HG03060 (cell line): ENCODE data around the gene EAF1.
"Not testable (repeated sequence)": the region's sequence is repeated elsewhere in the genome, so short reads cannot be mapped to it uniquely, and the experiment has no call there.

Source experiments
- ATAC-seq: cut with Tn5 transposase; IDR thresholded peaks from one replicate; pipeline ENCODE4 v1.9.1; 2021; ENCODE audit warnings: low read depth, moderate number of reproducible peaks; ENCODE audit not compliant: unreplicated experiment

The EAF1 gene

DNA sequence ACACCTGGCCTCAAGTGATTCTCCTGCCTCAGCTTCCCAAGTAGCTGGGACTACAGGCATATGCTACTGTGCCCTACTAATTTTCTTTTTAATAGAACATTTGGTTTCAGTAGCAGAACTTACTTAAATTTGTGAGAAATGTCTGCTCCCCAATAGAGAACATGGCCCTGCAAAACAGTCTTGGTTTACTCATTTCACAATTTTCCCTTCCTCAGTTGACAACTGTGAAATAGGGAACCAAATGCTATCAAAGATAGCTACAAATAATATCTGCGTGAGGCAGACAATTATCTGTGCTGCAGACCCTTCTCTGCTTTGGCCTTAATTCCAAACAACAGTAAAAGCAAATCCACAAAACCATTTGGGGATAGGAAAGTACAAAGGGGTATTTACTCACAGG is 22.6 kb upstream of the EAF1 start:
- ATAC-seq: no peak

DNA sequence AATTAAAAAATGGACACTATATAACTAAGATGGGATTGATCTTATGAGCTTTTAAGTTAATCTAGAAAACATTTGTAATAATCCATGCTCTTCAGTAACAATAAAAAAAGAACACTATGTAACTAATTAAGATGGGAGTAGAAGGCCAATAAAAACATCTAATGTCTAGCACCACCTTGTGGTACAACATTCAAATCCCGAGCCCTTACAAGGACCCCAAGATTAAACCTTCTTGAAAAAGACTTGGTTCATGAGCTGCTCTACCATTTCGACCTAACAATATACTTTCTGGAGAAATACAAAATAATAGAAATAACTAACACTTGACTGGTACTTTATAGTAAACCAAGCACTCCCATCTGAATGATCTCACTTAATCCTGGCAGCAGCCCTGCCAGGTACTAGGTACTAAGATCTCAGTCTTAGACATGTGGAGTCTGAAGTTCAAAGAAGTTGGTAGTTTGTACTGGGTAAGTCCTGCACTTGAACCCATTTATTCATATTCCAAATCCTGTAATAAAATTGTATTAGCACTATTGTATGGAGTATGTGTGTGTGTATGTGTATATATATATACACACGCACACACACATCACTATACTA is 21.8 kb upstream of the EAF1 start:
- no peak for ATAC-seq

DNA sequence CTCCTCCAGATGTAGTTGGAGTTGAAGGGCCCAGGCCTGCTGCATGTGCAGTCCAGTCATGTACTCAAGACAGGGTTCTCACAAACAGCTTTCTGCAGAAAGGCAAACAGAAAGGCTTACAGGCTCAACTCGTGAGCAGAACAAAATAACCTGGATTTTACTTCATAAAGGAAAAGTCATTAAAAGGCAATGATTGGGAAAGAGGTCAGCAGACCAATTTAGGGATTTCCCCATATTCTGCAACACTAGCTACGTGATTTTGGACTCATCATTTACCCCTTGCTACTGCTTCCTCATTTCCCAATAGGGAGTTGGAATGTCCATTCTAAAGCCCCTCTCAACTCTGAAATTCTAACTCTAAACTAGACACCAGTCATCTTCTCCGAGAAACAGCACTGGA is 18.2 kb upstream of the EAF1 start:
- ATAC-seq: no peak

DNA sequence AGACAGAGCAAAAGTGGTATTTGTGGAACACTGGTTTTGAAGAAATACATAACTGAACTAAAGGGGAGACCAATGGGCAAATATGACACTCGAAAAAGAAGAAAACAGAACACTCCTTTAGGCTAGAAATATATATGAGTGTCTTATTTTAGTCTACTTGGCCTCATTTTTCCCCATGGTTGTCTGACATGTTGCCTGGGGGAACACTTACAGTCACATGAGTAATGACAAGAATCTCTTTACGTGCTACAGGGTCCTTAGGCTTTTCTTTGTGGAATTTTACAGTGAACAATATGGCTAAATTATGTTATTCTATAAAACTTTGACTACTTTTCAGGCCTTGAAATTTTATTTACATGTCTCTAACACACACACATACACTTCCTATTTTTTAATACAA is 17.6 kb upstream of the EAF1 start:
- ATAC-seq: no peak

DNA sequence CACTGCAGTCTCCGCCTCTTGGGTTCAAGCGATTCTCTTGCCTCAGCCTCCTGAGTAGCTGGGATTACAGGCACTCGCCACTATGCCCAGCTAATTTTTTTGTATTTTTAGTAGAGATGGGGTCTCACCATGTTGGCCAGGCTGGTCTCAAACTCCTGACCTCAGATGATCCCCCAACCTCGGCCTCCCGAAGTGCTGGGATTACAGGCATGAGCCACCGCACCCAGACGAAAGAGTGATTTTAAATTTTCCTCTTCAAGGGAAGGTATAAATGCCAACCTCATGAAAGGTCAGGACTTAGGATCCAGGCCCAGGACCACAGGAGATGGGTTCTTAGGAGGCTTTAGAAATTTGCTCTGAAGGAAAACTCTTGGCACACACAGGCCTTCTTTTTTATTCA is 16.4 kb upstream of the EAF1 start:
- ATAC-seq: not testable (repeated sequence)

DNA sequence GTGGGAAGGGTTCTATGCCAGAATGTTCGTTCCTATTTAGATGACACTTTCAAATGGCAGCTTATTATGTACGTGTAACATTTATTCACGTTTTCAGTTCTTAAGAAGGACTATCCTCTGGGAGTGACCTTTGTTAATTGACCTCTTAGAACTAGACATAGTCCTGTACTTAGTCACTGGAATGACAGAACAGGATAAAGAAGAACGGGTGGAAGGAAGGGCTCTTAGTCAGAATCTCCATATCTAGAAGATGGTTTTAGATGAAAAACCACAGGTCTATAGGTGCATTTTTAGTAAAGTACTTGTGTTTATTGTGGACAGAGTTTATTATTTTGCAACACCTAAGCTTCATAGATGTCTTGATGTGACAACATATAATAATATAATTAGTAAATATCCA is 6.5 kb upstream of the EAF1 start:
- no peak for ATAC-seq

DNA sequence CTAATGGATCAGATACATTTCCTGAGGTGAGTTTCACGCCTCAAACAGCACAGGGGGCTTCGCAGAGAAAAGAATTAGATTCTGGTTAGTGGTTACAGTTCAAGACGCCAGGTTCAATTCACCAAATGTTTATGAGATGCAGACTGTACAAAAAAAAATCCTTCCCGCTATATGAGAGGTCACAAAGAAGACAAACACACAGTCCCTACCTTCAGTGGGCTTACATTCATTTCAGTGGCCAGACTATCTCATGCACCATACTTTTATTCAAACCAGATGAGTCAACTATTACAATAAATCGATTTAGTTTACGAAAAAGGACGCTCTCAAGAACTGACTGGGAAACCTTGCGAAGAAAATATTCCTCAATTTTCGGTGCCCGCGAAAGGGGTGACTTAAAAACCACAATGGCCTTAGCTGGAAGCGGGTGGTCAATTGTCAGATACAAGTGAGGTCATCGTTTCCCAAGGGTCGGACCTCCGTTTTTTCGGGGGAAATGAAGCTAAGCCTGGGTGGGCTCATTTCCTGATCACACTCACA is 749 bp upstream of the EAF1 start:
- no peak for ATAC-seq

DNA sequence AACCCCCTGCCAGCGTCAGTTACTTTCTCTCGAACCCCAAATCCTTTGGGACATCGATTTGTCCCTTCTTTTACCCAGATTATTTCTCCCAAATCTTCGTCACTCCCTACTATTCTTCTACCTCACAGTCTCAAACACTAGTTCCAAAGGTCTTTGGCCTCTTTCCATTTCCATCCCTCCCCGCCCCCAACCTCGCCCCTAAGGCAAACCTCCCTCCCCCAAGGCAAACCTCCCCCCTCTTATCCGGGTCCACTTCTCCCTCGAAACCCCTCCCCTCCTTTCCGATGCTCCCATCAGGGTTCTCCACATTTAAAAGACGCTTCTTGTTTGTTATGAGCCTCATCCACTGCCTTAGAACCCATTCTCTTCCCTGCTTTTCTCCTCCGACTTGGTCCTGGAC is 583 bp downstream of the EAF1 start:
- no peak for ATAC-seq

DNA sequence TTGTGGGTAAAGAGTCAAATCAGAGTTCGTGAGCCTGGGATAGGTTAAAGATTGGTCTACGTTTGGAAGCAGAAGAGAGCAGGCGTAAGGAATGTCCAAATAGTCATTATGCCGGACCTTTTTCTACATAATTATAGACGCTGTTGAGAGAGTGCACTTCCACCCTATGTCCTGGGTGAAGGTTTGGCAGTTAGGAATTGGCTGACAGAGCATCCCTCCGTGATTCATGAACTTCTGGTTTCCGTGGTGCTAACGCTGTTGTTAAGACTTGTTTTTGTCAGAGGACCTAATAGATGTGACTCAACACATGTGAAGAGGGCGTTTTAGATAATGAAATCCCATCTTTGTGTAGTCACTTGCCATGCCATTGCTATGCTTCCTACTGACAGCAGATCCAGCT is 1.1 kb downstream of the EAF1 start:
- ATAC-seq: no peak

DNA sequence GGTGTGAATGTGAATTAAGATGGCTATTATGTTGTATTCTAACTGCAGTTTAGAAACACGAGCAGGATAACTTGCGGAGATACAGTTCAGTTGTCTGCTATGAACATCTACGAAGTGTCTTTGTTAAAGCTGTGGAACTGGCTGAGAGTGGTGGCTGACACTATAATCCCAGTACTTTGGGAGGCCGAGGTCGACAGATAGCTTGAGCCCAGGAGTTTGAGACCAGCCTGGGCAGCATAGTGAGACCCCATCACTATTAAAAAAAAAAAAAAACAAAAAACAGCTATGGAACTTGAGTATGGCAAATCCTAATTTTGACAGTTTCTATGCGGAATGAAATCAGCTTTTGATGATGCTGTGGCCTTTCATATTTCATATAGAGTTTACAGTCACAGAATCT is 1.7 kb downstream of the EAF1 start:
- no peak for ATAC-seq

DNA sequence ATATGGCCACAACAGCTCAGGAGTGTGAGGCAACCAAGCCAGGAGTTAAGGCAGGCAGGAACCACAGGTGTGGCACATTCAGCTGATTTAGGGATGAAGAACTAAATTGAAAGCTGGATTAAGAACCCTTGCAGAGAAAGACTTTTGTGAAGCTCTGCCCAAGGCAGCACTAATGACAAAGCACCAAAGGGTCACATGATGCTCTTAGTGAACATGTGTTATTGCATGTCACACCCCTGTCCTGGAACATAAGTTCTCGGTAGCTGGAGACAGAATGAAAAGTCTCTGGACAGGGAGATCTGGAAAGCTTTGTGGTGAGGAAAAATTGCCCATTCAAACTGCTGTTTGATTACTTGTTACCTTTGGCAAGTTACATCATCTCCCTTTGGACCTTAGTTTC is 3.2 kb downstream of the EAF1 start:
- ATAC-seq: no peak

DNA sequence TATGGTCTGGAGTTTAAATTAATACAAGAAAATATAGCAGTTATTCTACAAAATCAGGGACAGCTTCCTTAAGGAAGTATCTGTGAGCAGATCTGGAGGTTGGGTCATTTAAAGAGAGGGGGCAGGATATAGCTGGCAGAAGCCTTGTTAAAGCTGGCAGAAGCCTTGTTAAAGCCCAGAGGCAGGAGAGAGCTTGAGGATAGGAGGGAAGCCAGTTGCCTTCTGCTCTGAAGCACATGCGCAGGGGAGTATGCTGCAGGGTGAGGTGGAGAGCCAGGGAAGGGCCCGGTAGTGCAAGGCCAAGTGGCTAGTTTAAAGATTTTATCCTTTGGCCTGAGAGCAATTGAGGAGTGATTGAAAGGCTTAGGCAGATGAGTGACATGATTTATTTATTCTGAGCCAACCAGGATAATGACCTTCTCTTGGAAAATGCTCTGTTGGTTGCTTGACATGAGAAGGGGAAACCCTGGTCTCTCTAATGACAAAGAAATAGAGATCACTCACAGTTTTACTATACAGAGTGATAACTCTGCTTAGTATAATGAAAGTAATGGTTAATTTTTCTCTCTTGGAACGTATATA is 3.9 kb downstream of the EAF1 start:
- no peak for ATAC-seq

DNA sequence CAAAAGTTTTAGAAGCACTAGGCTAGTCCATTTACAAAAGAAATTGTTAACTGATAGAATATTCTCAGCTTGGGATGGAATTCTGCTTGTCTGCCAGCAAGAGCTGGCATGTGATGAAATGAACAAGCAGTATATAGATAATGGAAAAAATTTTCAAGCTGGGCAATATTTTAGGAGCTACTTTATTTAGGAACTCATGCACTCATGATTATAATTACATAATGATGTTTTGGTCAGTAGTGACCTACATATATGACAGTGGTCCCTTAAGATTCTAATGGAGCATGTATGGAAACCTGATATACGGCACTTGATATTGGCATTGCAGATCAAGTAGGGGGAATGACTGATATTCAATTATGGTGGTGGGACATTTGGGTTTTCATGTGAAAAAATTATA is 6.1 kb downstream of the EAF1 start:
- ATAC-seq: no peak

DNA sequence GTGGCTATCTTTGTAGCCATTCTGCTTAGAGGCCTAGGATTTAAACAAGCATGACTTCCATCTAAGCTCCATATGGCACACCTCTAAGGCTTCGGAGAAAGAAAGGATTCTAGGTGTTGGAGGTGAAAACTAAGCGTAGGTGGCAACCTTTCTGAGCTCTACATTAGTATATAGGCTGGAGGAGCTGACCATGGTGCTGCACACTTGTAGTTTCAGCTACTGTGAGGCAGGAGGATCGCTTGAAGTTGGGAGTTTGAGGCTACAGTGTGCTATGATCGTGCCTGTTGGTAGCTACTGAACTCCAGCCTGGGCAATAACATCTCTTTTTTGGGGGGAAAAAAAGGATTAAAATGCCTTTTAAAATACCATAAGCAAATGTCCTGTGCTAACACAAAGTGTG is 7.4 kb downstream of the EAF1 start:
- no peak for ATAC-seq

DNA sequence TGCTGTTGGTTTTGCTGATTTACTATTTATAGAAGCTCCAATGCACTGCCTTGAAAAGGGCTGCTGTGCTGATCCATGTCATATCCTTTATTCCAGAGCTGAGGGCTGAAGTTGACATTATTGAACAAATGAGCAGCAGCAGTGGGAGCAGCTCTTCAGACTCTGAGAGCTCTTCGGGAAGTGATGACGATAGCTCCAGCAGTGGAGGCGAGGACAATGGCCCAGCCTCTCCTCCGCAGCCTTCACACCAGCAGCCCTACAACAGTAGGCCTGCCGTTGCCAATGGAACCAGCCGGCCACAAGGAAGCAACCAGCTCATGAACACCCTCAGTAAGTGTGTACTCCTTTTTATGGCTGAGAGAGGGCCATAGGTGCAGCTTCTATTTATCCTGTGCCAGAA is 8.8 kb downstream of the EAF1 start:
- ATAC-seq: no peak

DNA sequence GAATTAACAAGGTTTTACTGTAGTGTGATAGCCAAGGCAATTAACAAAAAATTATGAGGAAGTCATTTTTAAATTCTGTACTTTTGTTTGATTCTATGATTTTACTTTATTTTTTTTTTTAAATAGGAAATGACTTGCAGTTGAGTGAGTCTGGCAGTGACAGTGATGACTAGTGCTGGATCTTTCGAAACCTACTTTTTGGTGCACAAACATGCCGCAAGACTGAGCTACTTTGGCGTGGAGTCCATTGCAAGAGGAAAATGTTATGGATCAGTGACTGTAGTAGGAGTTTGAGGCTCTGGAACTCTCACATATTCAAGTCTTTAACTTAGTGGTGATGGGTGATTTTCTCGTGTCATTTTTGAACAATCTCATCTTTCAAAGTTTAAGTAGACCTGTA is 11.6 kb downstream of the EAF1 start:
- ATAC-seq: no peak

DNA sequence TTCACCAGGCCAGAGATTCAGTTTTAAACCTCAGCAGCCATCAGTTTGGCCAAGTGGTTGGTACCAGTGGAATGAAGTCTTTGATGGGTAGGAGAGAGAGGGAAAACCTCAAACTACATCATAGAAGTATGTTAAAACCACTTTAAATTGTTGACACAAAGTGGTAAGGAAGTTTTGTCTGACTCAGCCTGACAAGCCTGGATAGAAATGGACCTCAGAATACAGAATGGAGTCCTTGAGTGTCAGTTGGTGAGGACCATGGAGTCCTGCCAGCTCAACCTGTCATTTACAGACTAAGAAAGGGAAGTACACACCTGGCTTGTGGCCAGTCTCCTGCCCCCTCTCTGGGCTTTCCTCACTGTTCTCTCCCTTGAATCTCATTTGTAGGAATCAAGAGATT is 12.1 kb downstream of the EAF1 start:
- no peak for ATAC-seq

DNA sequence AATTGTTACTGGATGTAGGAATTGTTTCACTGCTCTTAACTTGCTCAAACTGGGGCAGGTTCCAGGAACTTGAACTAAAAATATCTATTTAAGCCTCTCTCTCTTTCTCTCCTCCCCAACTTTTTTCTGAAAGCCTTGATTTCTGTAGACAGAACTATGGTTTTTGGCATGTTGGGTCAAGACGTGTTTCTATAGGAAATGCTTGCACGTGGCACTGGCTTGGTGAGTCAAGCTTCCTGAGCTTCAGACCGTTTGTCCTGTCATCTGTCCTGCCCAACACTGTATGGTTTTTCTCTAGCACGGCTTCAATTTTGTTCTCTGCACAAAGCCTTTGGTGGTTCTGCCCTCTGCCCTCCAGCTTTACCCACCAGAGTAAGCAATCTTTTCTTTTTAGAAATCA is 13.5 kb downstream of the EAF1 start:
- no peak for ATAC-seq

DNA sequence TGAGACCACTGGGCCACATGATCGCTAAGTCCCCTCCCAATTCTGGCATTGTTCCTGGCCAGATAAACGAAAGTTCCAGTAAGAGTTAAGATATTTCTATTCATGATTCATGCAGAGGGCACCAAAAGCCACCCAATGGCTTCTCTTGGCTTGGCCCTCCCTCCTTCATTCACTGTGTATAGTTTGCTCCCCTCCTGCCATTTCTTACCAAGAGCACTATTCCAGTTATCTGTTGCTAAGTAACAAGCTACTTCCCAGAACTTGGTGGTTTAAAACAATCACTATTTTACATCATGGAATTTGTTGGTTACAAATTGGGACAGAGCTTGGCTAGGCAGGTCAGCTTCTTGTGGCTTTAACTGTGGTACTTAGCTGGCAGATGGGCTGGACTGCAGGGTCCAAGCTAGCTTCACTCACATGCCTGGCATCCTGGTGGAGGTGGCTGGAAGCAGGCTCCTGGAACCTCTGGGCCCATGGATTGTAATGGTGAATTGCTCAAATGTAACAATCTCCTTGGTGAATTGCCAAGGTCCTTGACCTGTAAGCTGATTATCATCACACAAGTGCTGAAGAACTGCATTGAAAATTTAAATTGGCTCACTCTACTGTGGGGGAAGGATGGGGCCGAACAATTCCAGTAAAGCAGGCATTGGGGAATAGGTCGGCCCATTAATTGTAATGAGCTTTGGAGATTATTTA is 16.6 kb downstream of the EAF1 start:
- ATAC-seq: no peak

DNA sequence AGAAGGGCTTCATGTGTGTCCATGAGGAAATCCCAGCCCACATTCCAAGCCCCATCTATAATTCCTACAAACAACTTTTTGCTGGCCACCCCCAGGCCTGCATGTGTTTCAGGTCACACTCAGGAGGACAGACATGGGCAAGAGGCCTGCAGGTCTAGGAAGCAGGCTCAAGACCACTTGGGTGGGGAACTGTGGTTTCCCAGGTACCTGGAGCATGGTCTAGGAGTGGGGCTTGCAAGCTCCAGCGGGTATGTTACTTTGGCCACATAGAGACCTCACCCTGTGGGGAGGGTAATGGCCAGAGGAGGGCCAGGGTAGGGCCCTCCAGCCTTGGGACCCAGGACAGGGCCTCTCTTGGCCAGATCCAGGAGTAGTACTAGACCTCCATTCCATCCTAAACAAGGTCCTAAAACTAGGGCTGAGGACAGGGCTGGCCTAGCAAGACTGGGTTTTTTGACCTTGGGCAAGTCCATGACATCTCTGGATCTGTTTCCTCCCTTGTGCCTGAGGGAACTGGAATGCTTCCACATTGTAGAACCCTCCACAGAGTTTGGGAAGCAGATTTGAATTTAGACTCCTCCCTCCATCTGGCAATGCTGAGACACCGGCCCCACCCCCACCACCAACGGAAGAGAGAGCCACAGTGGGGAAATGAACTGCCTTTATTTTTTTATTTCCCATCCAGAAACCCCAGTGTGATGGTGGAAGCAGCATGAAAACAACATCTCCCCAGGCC is 22.3 kb downstream of the EAF1 start:
- no peak for ATAC-seq

DNA sequence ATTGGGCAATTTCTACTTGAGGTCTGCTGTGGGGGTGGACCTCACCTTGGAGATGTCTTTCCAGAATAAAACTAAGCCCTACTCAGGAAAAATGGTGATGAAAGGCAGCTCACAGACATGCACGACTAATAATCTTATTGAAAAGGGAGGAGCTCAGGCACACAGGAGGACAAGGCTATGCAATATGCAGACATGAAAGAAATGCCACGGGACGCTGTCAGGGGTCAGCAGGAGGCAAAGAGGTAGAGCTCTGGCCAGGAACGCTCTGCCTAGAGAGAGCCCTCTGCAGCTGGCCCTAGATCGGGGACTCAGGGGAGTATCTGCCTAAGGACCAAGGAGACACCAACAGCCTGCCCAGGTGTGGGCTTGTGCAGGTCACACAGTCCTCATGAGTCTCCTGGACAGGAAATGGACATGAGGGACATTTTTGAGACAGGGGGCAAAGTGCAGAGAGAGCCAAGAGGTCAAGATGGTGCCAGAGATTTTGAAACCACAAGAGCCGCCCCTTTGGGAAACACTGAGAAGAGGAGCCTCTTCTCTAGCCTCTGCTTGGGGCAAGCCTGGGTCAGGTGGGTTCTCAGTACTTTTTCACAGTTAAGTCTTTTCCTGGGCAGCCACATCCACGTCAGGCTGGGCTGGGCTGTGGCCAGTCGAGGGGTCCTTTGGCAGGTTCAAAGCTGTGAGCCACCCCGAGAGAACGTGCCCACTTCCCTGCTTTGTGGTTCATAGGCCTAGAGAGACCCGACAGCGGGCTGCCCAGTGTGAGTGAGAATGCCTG is 23.2 kb downstream of the EAF1 start:
- no peak for ATAC-seq
